Placental pericyte (primary cell): ENCODE results near the gene NGDN. TPM values are rescaled to one million over a fixed set of nuclear protein-coding genes. Genes with fewer than 3 reads are reported as not detected.

Source experiments
- total RNA-seq: library from RNA; depleted of rRNA; stranded (reverse); fragments of >200 nt; gene quantifications from 2 replicates; pipeline ENCODE4 v1.2.3, GENCODE V29; 2012

Gene NGDN
- 35.8 and 56.2 TPM in 2 replicates for total RNA-seq

DNA sequence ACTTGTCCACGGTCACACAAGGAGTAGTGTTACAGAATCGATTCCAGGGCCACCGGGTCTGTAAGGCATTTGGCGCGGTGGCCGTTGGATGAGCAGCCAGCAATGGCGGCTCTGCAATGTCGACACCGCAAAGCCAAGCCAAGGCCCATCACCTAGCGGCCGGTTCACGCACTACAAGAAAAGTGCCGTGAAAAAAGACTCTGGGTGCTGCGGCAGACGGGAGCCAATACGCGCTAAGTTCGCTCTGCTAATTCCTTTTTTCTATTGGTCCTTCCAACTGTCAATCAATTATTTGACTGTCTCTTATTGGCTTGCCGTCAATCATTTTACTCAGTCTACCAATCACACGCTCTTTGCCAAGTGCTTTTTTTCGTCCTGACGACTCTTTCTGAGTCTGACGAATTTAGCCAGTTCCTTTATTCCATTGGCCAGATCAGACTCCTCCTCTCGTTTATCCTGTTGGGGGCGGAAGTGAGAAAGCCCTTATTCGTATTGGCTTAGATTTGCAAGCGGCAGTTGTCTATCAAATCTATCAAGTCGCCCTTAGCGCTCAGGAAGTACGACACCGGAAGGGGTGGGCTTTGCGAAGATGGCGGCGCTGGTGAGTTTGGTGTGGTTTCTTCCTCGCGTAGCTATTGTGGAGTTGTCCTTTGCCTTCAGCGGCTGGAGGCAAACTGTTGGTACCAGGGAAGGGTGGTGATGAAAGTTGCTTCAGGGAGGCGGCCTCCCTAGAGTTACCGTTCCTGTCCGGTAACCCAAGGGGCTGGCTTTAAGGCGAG is at the start of gene NGDN:
Gene NGDN, plus strand, starts transcription at position 577 of the 779 bp plus-strand sequence. Its CDS starts 13 bp downstream, at position 590.

GRCh38 chr14:23435543-23436326 is 33.8 kb upstream of the NGDN start, which contains the start of gene MYH7:
TSS of gene MYH7 (minus strand) at chr14:23435660. CDS start at chr14:23433732, 1,928 bp downstream.

Other genes with a start within 250 kb of the NGDN start
- not detected in 2 replicates for gene RNF212B, start 231.8 kb upstream of the NGDN start, total RNA-seq
- gene HOMEZ, start 183.6 kb upstream of the NGDN start, total RNA-seq = 4.4 and 13.8 TPM in 2 replicates
- gene PPP1R3E, start 166.8 kb upstream of the NGDN start, total RNA-seq = 4.4 and 5.0 TPM in 2 replicates
- 18.4 and 21.6 TPM in 2 replicates for gene BCL2L2, start 162.9 kb upstream of the NGDN start, total RNA-seq
- gene PABPN1, start 148.2 kb upstream of the NGDN start, total RNA-seq = 43.1 and 64.4 TPM in 2 replicates
- gene SLC22A17, start 116.8 kb upstream of the NGDN start, total RNA-seq = 7.3 and 7.7 TPM in 2 replicates
- gene EFS, start 104.5 kb upstream of the NGDN start, total RNA-seq = 1.5 and 3.3 TPM in 2 replicates
- not detected in 2 replicates for gene IL25, start 96.9 kb upstream of the NGDN start, total RNA-seq
- gene CMTM5, start 92.7 kb upstream of the NGDN start, total RNA-seq = not detected in 2 replicates
- gene MYH6, start 61.4 kb upstream of the NGDN start, total RNA-seq = not detected in 2 replicates
- not detected in 2 replicates for gene MYH7, start 34.0 kb upstream of the NGDN start, total RNA-seq
- gene ZFHX2, start 82.1 kb downstream of the NGDN start, total RNA-seq = 0.14 and 0.22 TPM in 2 replicates
- 14.7 and 20.6 TPM in 2 replicates for gene THTPA, start 86.6 kb downstream of the NGDN start, total RNA-seq
- 10.5 and 12.6 TPM in 2 replicates for gene AP1G2, start 98.1 kb downstream of the NGDN start, total RNA-seq
- not detected in 2 replicates for gene JPH4, start 109.1 kb downstream of the NGDN start, total RNA-seq
- gene DHRS2, start 166.7 kb downstream of the NGDN start, total RNA-seq = not detected in 2 replicates